ENCODE data around the gene SMIM5. TPM values are rescaled to one million over a fixed set of nuclear protein-coding genes. Genes with fewer than 3 reads are reported as not detected.

Gene SMIM5
- total RNA-seq, 1 donor from 2014 or later, result 2.7 TPM

GRCh38 chr17:75627094-75627493 lies 6.1 kb upstream of the SMIM5 start:
- ATAC-seq (no peak), DNase-seq (no peak)
- Histone ChIP-seq H3K27ac (no peak overlapping the region), H3K36me3 (peaks cover 67% of the 10 kb centered on the region), H3K4me3 (no peak overlapping the region), H3K4me1 (no peaks in the 10 kb centered on the region), H3K27me3 (ENCODE audit: low read depth) (no peaks in the 10 kb centered on the region), H3K9me3 (no peaks in the 10 kb centered on the region)
- TF ChIP-seq CTCF (IDR thresholded peaks at IDR 0.05), result no peak
- intact Hi-C loops (cut with DNase I), result no loop called here

GRCh38 chr17:75628425-75628824 lies 4.8 kb upstream of the SMIM5 start:
- no peak overlapping the region for H3K27ac ChIP-seq
- peaks cover 10% of the 10 kb centered on the region for H3K4me1 ChIP-seq
- ATAC-seq (no peak), DNase-seq (peak; percentile 32)
- no peak for TF ChIP-seq CTCF (IDR thresholded peaks at IDR 0.05)
- intact Hi-C loops (cut with DNase I), result no loop called here
- peaks cover 60% of the 10 kb centered on the region for H3K36me3 ChIP-seq
- no peak overlapping the region for H3K4me3 ChIP-seq
- no peaks in the 10 kb centered on the region for H3K27me3 ChIP-seq (ENCODE audit: low read depth)
- H3K9me3 ChIP-seq, result no peaks in the 10 kb centered on the region

GRCh38 chr17:75629157-75629556 lies 4.1 kb upstream of the SMIM5 start:
- Histone ChIP-seq H3K36me3 (peaks cover 53% of the 10 kb centered on the region), H3K4me3 (no peak overlapping the region), H3K27ac (no peak overlapping the region), H3K27me3 (ENCODE audit: low read depth) (no peaks in the 10 kb centered on the region), H3K9me3 (no peaks in the 10 kb centered on the region), H3K4me1 (peaks cover 17% of the 10 kb centered on the region)
- ATAC-seq (no peak), DNase-seq (peak; percentile 31)
- intact Hi-C loops (cut with DNase I), result no loop called here
- TF ChIP-seq CTCF (IDR thresholded peaks at IDR 0.05), result no peak

- Histone ChIP-seq H3K4me3 (no peak overlapping the region), H3K27ac (no peak overlapping the region), H3K36me3 (peaks cover 42% of the 10 kb centered on the region), H3K9me3 (no peaks in the 10 kb centered on the region), H3K4me1 (peaks cover 27% of the 10 kb centered on the region), H3K27me3 (ENCODE audit: low read depth) (no peaks in the 10 kb centered on the region)
- intact Hi-C loops (cut with DNase I), result no loop called here
- ATAC-seq (no peak), DNase-seq (peak; percentile 47)
- TF ChIP-seq CTCF (IDR thresholded peaks at IDR 0.05), result no peak
Observed at GRCh38 chr17:75630071-75630917, 2.9 kb upstream of the SMIM5 start.

GRCh38 chr17:75631353-75631752 lies 1.9 kb upstream of the SMIM5 start:
- no peak for ATAC-seq

More at GRCh38 chr17:75631353-75631752, 1.9 kb upstream of the SMIM5 start:
- Histone ChIP-seq H3K27ac (no peak overlapping the region), H3K4me1 (peaks cover 38% of the 10 kb centered on the region), H3K4me3 (no peak overlapping the region), H3K27me3 (ENCODE audit: low read depth) (no peaks in the 10 kb centered on the region), H3K36me3 (peaks cover 31% of the 10 kb centered on the region), H3K9me3 (no peaks in the 10 kb centered on the region)
- intact Hi-C loops (cut with DNase I), result no loop called here
- DNase-seq, result peak; percentile 45
- no peak for TF ChIP-seq CTCF (IDR thresholded peaks at IDR 0.05)
